Endometrial microvascular endothelial cells (primary cell): ENCODE measurements around the gene STPG2. TPM values are rescaled to one million over a fixed set of nuclear protein-coding genes. Genes with fewer than 3 reads are reported as not detected.

ENCODE experiments used
- in situ Hi-C: cut with HindIII; loops from 2 replicates; pipeline ENCODE4 v1.10.0; 2017; ENCODE audit warnings: low sequenced_read_pairs, low pct_unique_long_range_greater_than_20kb; ENCODE audit errors: inconsistent ontology term
- total RNA-seq: library from RNA; depleted of rRNA; stranded (reverse); fragments of >200 nt; gene quantifications from one replicate; pipeline ENCODE4 v1.2.3, GENCODE V29; 2015; ENCODE audit errors: inconsistent ontology term

Gene STPG2
- total RNA-seq, 1 donor from 2014 or later: not detected

GRCh38 chr4:97868097-97868496 lies 275.2 kb downstream of the STPG2 start:
- in situ Hi-C loops: no loop called here

DNA sequence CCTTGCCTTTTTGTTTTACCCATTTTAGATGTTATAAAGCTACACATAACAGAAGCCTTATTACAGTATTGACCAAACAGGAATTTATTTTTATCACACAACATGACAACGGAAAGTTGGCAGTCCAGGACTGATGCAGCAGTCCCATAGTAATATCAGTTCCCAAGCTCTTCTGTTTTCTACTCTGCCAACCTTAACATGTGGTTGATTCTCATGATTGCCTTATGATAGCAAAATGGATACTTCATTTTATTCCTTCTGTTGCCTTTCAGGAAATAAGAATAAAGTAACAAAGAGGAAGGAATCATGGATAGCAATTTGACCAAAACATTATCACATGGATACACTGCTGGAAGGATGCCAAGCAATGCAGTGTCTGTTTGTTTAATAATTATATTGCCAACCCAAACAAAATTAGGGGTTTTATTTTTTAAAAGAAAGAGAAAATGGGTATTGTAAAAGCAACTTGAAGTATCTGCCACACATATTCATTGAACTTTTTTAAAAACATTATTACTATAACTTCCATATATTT lies 275.7 kb downstream of the STPG2 start:
- in situ Hi-C loops: no loop called here

DNA sequence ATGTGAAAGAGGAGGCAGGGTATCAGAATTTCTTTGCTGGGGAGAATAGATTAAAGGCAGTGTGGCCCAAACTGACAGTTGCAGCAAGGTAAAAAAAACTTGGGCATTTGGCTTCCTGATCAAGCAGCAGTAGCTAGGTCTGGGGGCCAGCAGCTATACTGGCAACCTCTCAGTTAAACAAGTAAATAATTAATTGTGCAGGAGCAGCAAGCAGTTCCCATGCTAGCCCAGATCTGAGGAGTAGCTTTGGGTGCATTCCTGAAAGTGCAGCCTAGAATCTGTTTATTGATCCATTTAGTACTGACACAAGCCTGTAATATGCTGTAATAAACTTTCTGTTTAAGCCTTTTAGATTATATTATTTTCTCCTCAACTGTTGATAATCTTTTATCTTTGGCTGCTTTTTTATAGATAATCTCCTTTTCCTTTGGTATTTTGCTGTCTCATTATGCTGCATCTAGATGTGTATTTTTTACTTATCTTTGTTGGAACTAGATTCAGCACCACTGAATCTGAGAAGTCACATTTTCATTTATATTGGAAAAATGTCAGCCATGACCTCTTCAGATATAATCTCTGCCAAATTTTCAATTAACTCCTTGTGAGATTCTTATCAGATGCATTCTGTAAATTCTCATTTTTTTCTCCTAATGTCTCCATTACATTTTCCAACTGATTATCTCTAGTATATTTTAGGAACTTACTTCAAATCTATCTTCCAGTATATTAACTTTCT lies 276.3 kb downstream of the STPG2 start:
- in situ Hi-C loops: no loop called here

DNA sequence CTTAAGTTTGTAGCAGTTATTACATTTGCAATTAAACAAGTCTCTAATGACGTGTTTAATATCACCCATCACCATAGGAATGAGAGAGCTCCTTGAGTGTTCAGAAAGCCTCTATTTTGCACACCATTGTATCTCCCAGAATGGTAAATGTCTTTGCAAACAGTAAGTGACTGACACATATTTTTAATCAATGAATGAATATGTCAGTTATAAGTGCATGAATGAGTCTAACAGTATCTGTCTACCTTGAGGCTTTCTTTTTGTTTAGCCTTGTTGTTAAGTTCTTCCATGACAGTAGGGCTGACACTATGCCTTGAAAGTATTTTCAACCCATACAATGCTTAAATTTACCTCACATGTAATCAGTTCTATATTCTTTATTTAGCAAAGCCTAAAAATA lies 292.2 kb downstream of the STPG2 start:
- in situ Hi-C loops: no loop called here

DNA sequence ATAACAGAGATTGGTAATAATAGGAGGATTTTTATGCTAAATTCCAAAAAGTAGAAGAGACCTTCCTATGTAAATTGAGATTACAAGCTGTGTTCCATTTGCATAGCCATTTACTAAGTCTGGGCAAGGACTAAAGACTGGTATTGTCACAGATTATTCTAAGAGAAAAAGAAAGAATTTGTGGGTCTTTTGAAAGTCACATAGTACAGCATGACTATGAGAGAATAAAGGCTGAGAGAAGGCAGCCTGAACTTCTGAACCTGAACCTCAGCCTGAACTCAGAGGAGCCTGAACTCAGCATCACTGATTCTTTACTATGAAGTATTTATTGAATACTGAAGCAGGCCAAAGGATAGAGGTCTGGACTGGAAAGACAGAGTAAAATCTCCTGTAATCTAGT lies 297.5 kb downstream of the STPG2 start:
- in situ Hi-C loops: no loop called here

DNA sequence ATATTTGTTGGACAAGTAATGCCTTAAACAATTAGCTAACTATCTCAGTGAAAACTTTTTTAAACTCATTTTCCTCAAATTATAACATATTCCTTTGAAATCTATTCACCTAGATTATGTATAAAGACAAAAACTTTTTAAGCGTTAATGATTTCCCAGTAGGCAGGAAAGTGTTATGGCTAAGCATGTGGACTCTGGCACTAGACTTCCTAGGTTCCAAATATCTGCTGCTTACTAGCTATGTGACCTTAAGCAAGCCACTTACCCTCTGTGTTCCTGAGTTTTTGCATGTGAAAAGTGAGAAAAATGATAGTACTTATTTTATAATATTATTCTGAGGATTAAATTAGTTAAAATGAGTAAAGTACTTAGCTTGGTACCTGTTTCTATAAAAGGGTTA lies 301.8 kb downstream of the STPG2 start:
- in situ Hi-C loops: no loop called here

DNA sequence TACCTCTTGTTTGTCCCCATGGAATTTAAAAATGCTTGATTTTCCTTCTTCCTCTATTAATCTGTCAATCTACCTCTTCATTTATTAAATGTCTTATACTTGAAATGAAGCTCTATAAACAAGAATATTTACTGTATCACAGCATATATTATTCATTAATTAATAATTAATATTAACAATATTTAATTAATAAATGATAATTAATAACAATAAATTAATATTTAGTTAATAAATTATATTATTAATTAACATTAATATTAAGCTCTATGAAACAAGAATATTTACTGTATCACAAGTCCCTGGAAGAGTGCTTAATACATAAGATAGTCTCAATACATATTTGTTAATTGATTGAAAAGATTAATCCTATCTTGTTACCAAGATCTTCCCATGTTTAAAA lies 306.6 kb downstream of the STPG2 start:
- in situ Hi-C loops: no loop called here

DNA sequence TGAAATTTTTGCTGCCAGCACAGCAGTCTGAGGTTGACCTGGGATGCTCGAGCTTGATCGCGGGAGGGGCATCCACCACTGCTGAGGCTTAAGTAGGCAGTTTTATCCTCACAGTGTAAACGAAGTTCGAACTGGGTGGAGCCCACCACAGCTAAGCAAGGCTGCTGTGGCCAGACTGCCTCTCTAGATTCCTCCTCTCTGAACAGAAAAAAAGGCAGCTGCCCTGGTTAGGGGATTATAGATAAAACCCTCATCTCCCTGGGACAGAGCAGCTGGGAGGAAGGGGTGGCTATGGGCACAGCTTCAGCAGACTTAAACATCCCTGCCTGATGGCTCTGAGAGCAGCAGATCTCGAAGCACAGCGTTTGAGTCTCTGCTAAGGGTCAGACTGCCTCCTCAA lies 314.6 kb downstream of the STPG2 start:
- in situ Hi-C loops: no loop called here

DNA sequence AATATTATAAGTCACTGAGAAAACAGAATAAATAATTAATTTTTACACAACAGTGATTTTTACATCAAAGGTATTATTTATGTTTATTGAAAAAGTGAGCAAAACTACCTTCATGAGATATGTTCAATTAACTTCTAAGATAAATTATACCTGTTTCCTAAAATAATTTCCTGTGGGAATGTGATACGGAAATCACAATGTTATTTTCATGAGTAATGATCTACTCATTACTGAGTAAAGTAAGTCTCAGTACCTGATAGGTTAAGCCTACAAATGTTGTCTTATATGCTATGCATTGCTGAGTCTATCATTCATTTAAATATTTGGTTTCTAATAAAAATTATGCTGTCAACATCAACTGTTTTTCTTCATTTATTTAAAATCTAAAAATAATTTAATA lies 324.0 kb downstream of the STPG2 start:
- in situ Hi-C loops: no loop called here

DNA sequence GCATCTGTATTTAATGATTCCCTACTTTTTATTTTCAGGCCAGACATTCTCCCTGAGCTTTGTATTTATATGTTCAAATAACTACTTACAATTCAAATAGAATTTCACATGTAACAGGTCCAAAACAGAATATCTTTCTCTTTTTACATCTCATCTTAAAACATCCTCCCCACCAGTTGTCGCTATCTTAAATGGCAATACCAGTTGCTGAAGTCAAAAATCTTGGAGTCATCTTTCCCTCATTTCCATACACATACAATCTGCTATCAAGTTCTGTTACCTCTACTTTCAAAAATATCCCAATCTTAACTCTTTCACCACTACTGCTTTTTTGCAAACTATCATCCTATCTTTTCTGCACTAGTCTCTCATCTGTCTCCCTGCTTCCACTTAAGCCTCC lies 330.5 kb downstream of the STPG2 start:
- in situ Hi-C loops: no loop called here

- in situ Hi-C loops: no loop called here
These were observed 356.9 kb downstream of the STPG2 start for GRCh38 chr4:97786306-97786920.

DNA sequence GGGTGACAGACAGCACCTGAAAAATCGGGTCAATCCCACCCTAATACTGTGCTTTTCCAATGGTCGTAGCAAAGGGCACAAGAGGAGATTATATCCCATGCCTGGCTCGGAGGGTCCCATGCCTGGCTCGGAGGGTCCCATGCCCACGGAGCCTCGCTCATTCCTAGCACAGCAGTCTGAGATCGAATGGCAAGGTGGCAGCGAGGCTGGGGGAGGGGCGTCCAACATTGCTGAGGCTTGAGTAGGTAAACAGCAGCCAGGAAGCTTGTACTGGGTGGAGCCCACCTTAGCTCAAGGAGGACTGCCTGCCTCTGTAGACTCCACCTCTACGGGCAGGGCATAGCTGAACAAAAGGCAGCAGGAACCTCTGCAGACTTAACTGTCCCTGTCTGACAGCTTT lies 365.1 kb downstream of the STPG2 start:
- in situ Hi-C loops: no loop called here

GRCh38 chr4:97774347-97774989 lies 368.8 kb downstream of the STPG2 start:
- in situ Hi-C loops: no loop called here

- in situ Hi-C loops: no loop called here
These were observed 373.1 kb downstream of the STPG2 start for GRCh38 chr4:97770222-97770621.

DNA sequence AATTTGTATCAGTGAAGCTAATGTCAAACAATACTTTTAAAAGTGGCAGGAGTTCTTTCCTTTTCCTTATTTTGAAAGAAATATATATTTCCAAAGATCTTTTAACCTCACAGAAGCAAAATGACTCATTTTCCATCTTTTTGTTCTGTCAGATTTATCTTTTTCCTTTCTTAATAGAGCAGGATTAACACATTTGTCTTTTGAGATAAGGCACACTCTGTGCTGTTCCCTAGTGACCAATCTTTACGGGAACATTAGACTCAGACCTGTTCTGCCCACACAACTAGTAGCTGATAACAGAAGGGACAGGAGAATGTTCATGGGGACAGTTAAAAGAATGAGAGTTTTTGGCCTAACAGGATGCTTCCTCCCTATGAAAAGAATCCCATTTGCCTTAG lies 381.2 kb downstream of the STPG2 start:
- in situ Hi-C loops: no loop called here

DNA sequence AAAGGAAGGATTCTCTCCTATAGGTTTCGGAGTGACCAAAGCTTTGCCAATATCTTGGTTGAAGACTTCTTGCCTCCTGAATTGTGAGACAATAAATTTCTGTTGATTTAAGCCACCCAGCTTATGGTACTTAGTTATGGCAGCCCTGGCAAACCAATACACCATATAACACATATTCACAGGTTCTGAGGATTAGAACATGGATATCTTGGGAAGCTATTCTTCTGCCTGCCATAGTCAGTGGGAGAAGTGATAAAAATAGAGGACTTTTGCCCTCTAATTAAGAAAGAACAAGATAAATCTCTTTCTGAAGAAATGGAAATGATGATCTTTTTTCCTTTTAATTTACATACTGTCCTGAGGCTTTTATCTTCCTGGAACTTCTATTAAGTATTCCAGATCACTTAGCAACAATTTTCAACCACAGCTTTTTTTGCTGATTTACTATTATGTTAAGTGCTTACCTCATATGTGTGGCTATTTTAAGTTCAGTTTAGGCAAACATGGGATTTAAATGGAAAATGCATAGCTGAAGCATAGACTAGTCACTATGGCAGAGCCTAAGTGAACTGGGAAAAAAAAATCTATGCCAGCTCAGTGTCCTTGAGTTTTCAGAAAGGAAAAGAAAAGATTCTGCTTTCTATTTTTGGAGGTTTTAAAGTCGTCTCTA lies 381.7 kb downstream of the STPG2 start:
- in situ Hi-C loops: no loop called here

DNA sequence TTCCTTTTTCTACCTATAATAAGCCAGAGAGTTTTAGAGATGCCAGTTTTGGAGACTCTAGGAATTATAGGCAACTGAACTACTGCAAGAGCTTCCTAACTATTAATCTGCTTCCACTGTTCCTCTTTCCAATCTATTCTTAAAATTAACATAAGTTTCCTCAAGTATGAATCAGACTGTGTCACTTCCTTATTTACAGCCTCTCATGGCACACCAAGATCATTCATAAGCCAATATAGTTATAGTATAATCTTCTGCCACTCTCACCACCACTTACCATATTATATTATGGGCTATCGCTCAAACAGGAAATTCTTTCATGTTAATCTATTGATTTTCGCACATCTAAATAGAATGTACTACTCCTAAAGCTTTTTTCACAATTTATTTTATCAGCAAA lies 383.5 kb downstream of the STPG2 start:
- in situ Hi-C loops: no loop called here

DNA sequence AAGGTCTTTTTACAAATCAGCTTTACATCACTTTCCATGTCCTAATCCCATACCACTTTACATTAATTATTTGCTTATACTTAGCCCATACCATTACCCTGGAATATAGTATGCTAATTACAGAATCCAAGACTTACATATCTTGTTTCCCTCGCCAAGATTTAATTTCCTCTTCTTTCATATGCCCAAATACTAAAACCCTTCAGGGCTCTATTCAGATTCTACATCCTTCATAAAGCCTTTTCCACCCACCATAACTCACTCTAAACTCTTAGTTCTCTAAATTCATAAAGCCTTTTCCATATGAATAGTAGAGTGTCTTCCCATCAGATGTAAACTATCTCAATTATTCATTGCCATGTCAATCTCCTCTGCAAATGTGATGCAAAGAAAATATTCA lies 390.7 kb downstream of the STPG2 start:
- in situ Hi-C loops: no loop called here

DNA sequence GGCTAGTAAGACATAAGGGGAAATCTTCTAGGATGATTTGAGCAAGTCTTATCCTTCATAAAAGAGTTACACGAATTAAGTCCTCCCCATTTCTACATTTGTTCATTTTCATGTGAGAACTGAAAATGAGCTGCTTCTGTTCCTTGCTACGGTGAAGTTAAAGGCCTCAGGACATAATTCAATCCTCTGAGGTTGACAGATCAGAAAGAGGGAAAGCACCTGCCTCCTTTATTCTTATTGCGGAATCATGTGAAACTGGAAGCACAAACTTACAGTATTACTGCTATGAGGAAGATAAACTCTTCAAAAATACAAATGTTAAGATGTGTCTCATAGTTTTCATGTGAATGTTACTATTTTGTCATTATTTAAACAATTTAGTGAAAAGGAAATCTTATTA lies 395.3 kb downstream of the STPG2 start:
- in situ Hi-C loops: no loop called here
